ENCODE results near the gene FGF14.
"Not testable (repeated sequence)": the region's sequence is repeated elsewhere in the genome, so short reads cannot be mapped to it uniquely, and the experiment has no call there.

FGF14 gene

DNA sequence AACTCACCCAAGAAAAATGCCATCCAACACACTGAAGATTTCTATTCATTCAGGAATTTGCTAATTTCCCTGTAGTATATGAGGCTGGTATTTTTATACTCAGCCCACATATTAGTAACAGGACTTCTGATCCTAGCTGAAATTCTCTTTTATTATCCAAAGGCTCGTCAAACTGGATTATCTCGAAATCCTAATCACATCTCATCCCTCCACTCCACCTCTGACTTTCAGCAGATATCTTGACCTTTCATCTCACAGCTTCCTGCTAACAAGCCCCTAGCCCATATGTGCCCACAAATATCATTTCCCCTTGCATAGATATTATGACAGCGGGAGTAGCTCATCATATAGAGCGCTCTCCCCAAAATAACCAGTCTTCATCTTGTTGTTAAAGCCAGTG is 279.7 kb downstream of the FGF14 start:
- DNase-seq = no peak

DNA sequence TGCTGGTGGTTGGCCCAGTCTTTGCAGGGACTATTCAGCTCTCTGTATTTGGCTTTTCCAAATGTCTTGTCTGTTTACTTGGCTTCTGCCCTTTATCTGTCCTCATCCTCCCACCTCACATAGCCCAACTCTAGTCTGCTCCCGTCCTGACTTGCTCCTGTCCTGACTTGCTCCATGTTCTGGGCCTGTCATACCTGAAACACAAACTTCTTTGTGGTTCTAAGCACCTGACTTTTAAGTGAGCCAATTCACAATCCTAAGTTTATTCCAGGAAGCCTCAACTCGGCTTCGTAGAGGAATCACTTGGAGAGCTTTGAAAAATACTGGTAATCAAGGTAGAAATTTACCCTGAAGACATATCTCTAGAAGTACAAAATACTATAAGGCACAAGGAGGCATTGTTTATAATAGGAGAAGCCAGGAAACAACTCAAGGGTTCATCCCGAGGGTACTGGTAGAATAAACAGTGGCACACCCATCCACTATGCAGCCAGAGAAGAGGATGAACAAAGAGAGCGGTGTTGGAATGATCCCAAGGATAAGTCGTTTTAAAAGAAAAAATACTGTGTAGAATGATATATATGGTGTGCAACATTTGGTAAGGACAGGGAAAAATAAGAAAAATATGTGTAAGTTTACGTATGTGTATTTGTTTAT is 284.5 kb downstream of the FGF14 start:
- DNase-seq = no peak

DNA sequence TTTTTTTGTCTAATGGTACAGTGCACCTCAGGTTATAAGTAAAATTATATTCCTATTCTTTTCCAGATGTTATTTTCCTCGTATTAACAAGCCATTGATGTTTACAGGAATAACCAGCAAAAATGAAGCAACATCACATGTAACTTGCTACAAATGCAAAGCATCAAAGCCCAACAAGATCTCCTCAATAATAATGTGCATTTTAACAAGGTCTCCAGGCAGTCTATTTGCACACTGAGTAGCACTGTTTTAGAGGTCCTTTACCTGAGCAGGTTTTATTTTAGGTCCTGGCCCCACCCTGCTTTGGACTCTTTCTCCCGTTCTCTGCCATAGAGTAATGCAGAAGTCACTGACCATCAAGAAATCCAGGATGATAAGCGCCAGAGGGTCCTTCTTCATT is 298.4 kb downstream of the FGF14 start:
- no peak for DNase-seq

DNA sequence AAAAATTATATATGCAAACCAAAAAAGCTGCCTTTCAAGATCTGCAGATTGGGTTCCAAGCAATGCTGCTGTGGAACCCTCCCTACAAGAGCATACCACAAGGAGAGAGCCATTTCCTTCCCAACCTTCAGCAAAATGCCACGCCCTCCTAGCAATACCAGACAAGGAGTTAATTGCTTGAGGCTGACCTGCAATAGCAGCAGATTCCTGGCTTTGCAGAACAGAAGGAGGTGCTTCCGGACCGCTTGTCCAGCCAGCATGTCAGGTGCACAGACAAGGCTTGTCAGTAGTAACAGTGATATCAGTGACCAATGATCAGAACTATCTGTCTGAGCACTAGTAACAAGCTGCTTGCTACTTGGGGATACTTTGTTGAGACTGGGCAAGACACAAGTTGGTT is 301.6 kb downstream of the FGF14 start:
- DNase-seq = no peak

DNA sequence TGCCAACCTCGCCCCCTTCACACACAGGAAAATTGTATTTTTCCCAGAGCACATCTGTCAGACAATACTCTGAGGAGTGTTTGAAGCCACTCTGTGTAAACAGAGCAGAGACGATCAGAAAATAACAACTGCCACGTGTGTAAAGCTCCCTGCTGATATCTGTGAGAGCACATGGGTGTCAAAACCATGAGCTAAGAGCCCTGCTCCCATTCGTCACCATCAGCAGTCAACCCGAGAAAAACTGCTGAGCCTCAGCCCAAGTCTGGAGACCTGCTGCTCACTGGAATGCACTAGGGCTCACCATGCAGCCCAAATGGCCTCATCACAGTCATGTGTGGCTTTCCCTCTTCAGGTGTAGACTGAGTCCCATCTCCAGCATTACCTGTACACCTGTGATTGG is 304.1 kb downstream of the FGF14 start:
- DNase-seq = no peak

DNA sequence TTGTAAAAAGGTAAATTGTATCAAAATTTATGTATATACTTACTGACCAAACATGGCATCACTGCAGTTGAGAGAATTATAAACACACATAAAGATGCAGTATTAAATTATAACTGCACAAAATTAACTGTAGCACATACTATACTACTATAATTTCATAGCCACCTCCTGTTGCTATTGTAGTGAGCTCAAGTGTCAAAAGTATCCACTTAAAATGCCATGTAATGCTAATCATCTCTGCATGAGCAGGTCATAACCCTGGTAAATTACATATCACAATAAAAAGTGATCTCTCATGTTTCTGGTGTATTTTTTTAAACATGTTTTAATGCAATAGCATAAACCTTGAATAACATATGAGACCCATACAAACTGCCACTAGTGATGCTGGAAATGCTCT is 308.6 kb downstream of the FGF14 start:
- DNase-seq = not testable (repeated sequence)

DNA sequence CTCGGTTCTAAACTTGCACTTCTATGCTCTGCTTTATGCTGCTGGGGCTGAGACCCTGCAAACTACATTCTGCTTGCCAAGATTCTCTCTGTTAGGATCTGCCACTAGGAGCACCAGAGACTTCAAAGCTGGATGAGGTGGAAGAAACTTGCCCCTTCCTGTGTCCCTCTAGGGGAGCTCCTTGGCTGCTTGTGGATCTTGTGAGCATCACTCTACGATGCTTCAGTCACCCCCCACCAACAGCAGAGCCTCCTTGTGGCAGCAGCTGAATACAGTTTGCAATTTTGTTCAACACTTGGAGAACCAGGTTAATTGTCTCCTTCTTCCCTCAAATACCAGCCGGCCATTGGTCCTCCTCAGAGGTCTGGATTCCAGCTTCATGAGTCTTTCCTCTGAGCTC is 310.6 kb downstream of the FGF14 start:
- peak; percentile 20 for DNase-seq

DNA sequence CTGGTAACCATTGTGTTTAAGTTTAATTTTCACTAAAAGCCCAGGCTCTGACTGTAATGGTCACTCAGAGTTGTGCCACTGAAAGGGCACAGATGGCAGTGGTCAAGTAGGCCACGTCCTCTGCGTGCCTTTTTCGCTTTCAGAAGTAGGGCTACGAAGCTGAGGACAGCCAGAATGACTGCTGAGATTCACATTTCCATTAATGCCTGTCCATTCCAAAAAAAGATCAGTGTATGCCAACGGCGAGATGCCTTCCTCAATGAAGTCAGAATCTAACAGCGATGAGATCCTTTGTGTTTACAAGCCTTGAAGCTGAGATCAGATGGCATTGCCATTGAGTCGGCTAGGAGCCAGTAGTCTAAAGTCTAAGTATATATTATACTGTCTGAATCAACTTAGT is 311.3 kb downstream of the FGF14 start:
- no peak for DNase-seq

DNA sequence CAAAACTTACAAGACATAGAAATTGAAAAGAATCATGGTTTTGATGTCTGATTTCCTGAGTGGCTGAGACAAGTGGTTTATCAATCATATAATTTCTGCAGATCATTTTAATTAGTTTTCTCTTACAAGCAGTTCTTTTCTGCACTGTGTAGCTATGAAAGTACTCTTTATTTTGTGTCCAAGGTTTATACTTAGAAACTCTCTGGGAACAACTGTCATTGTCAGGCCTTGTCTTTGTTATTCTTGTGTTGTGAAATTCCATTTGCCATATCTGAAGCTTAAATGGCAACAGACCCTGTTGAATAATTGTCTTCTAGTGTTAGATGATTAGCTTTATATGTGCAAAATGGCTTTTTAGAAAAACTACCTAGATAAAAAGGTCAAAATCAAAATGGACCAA is 312.1 kb downstream of the FGF14 start:
- no peak for DNase-seq

DNA sequence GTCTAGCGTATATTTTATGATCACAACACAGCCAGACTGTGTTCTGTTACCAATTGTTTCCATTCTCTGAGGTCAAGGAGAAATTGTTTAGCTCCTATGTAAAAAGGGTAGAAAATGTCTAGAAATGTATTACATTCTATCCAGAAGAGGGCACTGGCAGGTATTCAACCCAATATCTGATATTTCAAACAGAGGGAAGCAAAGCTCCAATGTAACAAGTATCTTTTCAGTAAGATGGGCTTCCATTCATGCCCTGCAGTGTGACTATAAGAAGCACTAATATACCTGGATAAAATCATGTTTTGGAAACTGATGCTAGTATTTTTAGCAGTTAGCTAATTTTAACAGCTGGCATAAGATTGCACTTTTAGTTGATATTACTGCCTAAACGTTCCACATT is 312.7 kb downstream of the FGF14 start:
- DNase-seq = peak; percentile 52

DNA sequence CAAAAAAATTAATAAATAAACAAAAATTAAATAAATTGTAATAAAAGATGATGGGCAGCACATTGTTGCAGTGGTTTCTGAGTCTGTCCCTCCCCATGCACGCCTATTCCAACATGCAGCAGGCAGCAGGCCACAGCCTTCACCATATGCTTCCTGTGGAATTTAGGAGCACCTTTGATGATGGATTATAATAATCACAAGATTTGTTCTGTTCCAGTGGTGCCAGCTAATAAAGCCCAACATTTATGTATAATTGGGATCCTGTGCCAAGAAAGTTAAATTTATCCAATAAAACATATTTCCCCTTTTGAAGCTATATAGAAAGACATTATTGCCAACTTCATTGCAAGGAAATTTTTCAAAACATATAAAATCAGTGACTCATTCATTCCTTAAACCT is 328.6 kb downstream of the FGF14 start:
- no peak for DNase-seq

DNA sequence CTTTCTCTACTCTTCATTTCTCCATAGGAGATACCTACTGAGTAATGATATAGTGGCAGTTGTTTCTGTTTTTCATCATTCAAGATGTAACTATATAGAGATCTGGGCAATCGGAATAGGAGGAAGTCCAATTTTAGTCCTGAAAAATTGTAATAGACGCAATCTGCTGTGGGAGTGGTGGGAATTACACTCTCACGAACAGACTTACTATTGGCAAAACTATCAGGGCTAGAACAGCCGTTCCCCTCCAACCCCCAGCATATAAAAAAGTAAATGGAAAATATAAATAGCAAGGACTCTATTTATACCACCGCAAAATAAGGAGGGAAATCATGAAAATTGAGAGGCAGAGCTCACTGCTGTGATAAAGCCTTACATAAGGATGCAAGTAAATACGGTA is 330.1 kb downstream of the FGF14 start:
- no peak for DNase-seq

DNA sequence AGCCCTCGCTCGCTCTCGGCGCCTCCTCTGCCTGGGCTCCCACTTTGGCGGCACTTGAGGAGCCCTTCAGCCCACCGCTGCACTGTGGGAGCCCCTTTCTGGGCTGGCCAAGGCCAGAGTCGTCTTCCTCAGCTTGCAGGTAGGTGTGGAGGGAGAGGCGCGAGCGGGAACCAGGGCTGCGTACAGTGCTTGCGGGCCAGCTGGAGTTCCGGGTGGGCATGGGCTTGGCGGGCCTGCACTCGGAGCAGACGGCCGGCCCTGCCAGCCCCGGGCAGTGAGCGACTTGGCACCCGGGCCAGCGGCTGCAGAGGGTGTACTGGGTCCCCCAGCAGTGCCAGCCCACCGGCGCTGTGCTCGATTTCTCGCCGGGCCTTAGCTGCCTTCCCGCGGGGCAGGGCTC is 333.5 kb downstream of the FGF14 start:
- not testable (repeated sequence) for DNase-seq

DNA sequence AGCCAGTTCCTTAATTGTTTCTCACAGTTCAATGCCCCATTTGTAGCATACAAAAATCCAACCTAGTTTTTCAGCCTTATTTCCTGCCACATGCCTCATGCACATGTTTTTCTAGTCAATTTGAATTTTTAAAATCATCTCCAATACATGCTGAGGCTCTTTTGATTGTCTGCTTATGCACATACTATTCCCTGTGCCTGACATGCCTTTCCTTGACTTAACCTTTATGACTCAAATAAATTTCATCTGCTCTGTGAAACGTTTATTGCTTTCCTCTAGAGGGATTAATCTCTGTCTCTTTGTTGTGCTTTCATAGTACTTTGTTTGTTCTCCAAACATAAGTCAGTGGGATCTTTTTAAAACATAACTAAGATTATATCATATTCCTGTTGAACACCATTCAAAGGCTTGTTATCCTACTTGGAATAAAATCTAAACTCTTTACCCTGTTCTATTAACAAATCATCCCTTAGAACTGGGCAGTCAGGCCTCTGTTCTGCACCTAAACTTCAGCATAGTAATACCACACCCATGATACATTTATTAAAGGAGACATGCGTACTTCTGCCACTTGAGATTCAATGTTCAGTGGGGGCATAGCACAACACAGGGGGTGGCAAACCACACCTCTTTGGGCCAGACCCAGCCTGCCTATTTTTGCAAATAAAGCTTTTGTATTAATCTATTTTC is 346.6 kb downstream of the FGF14 start:
- no peak for DNase-seq

DNA sequence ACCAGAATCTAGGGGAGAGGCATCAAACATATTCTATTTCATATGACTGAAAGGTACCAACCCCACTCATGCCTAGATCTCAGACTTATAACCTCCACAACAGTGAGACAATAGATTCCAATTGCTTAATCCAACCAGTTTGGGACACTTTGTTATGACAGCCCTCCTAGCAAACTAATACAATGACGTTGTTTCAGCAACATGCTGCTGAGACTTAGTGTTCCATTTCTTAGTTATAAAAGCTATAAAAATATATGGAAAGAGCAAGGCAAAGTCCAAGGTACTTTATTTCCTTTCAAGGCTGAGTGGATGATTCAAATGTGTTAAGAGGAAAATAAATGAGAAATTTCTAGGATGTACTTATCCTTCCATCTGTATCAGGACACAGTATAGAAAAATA is 352.0 kb downstream of the FGF14 start:
- DNase-seq = no peak

DNA sequence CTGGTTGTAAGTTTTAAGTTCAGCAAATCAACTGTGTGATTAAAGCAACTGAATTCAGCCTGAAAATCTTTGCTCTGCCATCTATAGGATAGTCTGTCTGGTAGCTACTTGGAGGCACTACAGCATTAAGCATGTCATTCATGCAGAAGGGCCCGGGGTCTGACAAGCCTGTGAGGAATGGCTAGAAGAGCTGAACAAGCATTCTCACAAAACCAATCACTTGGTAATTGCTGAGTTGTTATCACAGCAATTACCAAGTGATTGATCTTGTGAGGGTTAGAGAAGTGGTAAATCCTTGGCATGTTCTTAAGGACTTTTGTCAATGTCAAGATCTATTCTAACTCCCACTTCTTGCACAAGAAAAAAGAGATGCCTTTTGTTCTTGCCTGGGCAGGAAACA is 356.1 kb downstream of the FGF14 start:
- DNase-seq = peak; percentile 69

DNA sequence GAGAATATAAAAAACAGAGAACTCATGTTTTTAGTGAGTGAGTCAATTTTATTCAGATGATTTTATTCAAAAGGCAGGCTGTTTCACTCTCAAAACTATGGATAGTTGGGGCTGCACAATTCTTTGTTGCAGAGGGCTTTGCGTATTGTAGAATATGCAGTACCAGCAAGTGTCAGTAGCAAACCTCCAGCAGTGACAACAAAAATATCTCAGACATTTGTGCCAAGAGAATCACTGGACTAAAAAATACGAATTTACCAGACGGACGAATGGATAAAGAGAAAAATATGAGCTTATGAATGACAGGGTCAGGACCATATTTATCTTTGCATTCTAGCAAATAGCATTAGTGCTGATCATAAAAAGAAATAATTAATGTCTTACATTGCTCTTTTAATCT is 359.1 kb downstream of the FGF14 start:
- DNase-seq = no peak

DNA sequence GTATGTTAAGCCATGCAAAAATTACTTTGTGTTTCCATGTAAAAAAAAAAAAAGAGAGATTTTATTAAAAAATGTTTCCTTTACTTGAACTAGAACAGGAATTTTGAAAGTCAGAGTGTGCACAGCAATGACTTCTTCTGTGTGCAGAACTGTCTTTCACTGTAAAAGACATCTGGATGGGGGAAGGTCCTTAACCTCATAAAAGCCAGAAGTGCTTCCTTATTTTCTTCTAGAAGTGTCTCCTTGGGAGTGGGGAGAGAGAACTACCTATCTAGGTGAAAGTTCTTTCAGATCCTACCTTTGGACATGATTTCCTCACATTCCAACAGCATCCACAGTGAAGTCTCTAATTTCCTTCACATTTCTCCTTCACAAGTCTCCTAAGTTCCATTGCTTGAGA is 360.3 kb downstream of the FGF14 start:
- DNase-seq = no peak

DNA sequence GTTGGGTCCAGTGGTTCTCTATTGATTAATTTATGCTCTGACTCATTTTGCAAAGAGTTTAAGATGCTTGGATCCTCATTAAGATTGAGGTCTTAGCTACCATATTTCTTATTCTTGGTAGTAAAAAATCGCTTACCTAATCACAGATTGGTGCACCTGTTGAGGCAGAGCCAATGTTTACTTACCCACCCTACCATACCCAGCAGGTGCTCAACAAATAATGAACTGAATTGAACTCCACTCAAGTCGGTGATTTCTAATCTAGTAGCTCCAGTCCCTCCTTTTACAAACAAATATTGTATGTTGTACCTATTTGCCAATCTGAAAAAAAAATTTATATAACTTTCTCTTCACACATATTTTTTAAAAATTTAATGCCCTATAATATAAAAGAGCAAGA is 361.0 kb downstream of the FGF14 start:
- DNase-seq = peak; percentile 87

DNA sequence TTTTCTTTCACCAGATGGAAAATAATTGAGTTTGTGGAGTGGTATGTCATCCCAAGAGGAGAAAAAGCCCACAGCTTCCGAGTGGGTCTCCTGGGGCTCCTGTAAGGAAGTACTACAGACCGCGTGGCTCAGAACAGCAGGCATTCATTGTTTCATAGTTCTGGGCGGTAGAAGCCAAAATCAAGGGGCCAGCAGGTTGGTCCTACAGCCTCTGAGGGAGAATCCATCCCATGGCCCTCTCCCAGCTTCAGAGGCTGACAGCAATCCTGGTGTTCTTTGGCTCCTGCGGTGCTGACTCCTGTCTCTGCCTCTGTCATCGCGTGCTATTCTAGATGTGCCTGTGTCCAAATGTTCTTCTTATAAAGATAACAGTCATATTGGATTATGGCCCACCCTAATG is 362.6 kb downstream of the FGF14 start:
- no peak for DNase-seq

DNA sequence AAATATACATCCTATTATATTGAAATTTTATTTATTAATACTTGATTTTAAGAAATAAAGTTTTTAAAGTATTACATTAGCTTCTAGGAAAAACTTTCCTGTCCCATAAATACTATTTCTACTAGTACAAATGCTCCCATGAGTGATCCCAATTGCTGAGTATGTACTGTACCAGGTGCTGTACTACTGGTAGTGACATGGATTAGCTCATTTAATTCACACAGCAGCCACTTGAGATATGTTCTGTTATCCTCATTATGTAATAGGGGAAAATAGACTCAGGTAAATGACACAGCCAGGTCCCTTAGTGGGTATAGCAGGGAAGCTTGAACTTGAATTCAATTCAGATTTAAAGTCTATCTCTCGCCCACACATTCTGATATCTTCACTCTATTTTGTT is 363.1 kb downstream of the FGF14 start:
- no peak for DNase-seq

DNA sequence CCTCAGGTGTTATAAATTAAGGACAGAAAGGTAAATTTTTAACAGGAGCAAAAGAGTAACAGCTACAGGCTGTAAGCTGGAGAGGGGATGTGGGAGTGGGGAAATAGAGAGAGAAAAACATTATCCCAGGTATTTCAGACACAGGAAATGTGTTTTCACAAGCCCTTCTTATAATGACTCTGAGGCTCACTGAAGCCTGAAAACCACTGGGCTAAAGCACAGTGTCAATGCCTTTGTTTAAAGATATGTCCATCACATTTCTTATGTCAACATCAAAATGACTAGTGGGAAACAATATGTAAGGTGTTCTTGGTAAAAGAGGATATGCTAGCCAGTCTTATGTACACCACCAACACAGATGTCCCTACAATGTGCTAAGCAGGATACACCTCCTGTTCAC is 365.9 kb downstream of the FGF14 start:
- DNase-seq = peak; percentile 18

DNA sequence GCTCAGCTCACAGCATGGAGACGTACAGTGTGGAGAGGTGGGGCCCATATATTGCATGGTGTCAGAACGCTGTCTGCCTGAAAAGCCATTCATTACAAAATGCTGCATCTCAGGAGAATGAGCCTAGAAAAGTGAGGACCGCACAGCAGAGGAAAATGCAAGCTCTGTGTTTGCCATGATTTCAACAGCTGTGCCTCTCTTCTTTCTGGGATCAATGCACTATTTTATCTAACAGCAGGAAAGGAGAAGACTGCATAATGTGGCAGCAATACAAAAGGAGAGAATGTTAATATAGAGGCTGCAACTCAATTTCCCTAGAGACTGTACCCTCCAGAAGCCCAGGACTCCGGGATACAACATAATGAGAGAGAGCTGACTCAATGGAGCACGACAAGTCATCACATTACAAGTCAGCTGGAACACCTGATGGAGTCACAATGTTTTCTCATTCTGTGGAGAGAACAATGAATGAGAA is 368.0 kb downstream of the FGF14 start:
- peak; percentile 57 for DNase-seq

DNA sequence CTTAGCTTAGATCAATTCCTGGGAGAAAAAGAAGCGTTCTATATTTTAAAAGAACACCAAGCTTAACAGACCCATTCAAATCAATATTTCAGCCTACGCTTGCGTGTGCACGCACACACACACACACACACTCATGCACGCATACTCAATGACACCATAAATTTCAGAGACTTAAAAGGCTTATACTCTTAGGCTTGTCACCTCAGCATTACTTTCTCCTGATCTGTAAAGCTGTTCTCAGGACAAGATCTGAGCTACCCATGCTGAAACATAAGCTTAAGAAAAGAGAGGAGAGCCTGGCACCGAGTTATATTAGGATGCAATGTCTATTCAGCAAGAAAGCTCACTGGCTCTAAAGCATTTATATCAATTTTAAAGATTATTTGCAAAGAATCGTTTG is 368.5 kb downstream of the FGF14 start:
- no peak for DNase-seq

DNA sequence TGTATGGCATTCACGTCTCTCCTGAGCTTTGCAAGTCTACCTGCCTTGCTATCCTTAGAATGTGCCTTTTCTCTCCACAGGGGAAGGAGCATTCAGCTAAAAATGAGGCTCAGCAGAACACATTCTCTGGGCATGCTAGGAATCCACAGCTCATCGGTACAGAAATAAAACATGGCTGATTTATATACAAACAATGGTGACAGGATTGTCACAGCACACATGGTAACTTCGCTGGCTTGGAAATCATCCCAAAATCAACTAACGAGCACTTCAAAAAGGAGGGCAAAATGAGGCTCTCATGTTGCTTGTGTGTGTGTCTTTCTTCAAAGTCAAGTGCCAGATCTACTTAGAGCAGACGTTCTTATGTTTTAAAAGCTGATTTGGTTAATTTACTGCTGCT is 373.0 kb downstream of the FGF14 start:
- DNase-seq = peak; percentile 89
